Stimulated activated CD8-positive, alpha-beta memory T cell treated with anti-CD3 and anti-CD28 coated beads, Interleukin-12 subunit alpha, Interleukin-12 subunit beta, amount 100 ng/mL, for 24 hours (primary cell): Measurements from ENCODE around the gene FSTL5.

Experiments
- DNase-seq: peaks from one replicate; pipeline ENCODE4 v3.0.0-alpha.2; 2020; ENCODE audit errors: extremely low read depth

The FSTL5 gene

DNA sequence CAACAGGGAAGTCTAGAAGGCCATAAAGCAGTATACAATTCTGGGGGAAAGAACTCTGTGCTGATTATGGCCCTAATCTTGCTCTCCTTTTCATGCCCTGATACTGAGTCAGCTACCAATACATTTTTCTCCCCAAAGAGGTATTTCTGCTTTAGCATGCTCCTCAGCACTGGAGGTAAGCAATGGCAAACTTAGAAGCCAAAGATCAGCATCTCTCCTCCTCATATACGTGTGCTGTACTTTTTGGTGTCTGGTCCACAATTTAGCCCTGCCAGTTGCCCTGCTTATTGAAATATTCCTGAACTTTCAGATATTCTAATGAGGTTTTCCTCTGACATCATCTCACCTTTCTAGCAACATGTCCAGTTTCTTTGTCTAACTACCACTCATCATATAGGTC, 226.2 kb downstream of the FSTL5 start:
- no peak for DNase-seq

DNA sequence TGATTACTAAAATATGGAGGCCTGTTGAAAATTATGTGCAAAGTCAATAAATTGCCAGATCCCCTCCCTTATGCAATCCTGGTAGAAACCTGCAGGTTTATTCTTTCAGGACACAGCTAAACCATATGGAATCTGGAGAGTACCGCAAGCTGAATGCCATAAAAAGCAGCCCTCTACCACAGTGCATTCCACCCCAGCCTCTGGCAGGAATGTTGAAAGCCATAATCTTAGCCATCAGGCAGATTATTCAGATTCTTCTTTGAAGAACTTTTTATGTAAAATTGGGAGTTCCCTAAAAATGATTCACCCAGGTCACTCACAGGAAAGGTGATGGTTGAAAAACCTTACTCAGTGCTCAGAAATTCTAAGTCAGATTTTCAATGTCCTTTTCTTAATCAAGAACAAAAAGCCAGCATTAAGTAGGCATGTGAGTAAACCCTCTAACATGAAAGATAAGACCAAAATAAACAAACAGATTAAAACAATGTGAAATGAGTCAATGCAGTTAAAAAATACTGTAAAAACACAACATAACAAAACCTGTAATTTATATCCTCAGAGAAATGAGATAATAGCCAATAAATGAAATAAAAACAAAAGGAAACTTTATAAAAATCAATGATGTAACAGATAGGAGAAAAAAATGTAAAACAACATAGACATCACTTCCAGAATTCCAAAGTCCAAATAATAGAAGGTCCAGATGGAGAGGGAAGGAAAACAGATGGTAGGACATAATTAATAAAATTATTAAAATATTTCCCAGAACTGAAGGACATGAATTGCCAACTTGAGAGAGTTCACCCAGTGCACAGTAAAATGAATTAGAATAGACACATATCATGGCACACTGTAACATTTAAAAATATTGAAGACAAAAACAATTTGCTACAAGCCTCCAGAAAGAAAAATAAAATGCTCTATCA, 226.9 kb downstream of the FSTL5 start:
- no peak for DNase-seq

DNA sequence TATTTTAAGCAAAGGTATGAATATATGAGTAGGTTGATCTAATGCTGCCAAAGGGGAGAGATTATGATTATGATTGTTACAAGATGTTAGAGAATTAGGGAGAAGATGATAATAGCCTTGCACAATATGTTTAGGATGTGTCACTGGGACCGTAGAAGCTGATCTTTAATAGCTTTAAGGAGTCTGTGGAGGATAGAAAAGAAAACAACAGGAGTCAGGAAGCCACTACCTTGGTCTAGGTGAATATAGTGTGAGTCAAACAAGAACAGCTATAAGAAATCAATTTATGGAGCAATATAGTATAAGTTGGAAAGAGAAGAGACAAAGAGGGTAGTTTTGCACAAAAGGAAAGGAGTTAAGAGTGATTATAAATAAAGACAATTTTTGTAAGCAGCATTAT, 232.7 kb downstream of the FSTL5 start:
- no peak for DNase-seq

DNA sequence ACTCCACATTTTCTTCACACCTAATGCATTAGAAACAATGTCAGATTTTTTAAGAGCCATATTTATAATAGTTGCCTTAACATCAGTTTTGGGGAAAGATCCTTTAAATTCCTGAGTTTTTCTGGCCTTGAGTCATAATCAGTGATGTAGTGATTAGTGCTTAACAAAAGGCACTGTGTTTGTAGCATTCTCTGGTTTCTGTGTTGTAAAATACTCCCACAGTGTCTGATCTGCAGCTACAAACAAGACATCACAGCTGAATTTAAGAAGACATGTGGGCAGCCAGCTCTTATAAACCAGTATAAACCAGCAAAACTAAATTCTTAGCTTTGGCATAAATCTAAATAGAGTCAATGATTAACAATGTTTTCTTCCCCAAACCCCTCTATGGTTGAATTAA, 233.8 kb downstream of the FSTL5 start:
- no peak for DNase-seq

DNA sequence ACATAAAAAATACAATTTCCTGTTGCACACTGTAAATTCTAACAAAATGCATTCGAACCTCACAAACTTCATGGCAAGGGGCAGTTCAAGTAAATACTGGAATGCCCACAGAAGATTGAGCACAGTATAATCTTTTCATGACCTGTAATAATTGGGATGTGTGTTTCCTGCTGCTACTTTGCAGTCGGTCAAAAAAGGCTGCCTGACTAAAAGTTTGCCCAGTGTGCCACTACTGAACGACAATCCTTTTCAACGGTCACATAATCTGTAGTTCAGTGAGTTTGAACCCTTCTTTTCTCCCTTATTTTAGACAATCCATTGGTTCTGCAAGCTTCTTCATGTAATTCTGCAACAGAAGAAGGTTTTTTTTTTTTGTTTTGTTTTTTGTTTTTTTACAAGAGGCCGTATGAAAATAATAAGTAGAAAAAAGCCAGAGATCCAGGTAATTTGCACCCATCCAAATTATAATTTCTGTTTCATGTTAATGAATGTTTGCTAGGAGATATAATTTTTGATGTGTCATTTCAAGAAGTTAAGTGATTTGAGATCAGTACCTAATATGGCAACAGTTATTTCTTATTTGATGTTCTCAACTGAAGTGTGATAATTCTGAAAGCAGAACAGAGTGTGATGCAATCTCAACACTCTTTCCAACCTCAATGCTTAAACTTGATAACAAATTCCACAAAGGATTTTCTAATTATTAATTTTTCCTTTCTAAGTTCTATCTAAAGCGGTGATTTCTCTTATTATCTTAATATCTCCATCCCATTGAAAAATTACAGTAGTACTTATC, 237.6 kb downstream of the FSTL5 start:
- DNase-seq, result no peak

DNA sequence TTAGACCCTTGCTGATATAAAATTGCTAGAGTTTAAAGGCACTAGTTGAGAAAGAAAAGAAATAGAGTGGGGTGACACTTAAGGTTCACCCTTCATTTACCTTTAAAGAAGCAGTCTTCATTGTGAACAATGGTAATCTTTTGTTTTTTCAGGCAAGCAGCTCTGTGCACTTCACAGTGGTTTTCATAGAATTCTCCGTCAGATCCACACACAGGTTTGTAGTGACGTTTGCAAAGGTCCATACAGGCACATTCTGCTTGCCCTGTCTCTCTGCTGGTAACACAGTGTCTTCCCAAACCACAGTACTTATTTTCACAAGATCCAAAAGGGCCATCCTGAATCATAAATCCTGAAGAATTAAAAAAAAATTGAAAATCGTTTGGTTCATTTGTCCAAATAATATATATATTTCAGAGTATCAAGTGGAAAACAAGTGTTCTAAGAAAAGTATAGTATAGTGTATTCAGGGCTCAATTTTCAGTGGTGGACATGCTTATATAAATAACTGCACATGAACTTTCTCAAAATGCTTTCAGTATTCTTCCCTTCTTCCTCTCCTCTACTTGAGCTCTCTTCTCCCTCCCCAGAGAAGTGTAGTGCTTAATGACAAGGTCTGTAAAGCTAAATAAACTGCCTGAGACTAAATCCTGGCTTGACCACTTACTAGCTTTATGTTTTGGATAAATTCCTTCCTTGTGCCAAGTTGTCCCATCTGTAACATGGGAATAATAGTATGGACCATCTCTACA, 243.3 kb downstream of the FSTL5 start:
- no peak for DNase-seq

DNA sequence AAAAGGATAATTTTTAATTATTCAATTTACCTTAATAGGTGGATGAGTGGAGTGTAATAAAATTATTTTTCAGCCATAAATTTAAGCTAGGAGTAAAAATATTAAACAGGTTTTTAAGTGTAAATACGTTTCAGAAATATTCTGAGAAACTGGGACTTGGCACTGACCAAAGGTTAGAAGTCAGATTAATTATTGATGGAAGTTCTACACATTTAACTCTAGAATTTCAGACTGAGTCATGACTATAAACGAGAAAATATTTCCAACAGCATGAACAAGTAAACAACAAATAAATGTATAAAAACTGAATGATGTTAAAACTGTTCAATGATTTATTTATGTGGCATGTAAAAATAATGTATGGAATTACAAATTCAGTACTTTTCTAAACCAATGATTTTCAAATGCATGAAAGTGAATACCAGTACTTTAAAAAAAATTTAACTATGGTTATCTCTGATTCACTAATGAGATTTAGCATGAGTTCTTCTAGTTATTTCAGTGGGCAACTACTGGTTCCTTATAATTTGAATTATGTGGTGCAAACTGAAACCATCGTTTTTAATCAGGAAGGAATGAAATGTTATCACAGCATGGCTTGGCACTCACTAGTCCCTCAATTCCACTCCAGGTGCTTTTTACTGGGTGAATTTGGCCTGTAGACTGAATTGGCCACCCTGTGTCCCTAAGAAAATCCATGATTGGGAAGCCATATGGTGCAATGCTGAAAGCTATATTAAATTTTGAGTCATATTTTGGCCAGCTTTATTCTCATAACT, 244.2 kb downstream of the FSTL5 start:
- DNase-seq, result no peak

DNA sequence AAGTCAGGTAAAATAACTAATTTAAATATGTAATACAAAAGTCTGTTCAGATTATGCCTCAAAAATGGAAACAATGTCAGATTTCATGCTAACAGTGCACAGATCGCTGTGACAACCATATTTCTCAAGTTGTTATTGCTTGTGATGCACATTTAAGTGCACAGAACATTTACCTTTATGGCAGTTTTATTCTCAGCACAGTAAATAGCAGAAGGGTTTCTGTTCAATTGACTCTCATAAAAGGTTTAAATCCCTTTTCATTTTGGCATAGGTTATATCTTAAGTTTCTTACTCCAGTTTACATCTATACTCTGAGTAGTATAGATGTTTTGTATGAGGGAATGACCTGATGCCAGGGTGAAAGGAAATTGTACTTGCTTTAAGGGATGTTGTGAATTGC, 247.8 kb downstream of the FSTL5 start:
- DNase-seq, result no peak

DNA sequence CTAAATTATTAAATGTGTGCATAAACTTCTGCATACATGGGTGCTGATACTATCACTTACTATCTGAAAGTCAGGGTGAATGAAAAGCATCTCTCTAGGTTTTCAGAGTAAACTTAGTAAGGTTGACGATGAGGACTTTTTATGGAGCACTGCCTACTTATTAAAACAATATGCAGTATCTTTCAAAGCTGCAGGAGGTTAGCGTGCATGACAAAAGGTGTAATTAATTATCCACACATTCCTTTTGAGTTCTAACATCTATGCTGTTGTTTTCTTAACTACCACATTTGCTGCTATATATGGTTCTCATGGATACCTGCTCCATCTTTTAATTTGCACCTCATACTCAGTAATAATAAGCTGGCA, 256.2 kb downstream of the FSTL5 start:
- DNase-seq, result no peak

DNA sequence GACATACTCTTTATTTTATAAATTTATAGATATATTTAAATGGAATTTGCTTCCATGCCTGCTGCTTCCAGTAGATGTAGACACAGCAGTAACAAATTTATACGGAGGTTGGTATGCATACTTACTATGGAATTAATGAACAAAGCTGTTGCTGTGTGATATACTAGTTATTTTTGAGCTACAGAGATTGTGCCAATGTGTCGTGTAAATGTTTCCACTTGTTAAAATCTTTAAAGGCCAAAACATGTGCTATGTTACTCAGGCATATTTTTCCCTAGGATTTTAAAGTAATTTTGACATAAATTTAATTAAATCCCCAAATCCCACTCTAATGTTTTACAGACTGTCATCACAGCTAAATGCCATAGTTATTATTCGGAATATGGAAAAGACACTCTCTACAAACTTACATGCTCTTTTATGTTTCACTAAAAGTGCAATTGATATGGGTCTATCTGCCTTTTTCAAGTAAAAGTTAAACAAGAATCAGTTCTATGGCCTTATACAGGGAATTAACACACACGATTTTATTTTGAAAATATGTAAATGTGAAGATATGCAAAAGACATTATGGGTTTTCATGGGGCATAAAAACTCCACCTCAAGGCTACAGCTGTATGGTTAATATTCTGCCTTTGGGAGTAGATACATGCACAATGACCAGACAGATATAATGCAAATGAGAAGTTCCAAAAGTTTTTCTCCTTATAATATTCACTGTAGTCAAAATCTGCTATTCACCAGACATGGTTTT, 256.8 kb downstream of the FSTL5 start:
- DNase-seq, result no peak

DNA sequence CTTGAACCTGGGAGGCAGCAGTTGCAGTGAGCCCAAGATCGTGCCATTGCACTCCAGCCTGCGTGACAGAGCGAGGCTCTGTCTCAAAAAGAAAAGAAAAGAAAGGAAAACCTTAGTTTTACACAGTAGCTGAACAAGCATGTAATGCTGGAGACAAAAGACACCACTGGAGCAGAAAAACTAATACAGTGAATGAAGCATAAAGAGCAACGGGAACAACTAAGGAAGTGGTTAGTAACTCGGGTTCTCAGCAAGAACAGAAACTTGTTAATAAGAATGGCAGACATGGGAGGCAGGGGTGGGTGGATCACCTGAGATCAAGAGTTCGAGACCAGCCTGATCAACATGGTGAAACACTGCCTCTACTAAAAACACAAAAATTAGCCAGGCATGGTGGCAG, 263.7 kb downstream of the FSTL5 start:
- DNase-seq, result no peak

DNA sequence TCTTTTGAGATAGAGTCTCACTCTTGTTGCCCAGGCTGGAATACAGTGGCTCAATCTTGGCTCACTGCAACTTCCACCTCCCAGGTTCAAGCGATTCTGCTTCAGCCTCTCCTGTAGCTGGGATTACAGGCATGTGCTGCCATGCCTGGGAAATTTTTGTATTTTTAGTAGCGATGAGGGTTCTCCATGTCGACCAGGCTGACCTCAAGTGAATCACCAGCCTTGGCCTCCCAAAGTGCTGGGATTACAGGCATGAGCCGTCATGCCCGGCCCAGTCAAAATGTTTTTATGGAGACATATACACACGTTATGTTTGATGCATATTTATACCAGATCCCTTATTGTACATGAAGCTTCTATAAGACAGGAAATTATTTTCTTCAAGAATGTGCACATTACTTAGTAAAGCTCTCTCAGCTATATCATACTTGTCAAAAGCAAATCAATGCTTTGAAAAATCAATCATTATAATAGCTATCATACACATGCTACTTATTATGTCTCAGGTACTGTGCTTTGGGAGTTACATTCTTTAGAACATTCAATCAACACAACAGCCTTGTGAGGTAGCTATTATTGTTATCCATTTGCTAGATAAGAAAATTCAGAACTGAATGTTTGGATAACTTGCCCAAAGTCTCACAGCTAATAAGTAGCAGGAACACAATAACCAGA, 269.2 kb downstream of the FSTL5 start:
- DNase-seq, result no peak

DNA sequence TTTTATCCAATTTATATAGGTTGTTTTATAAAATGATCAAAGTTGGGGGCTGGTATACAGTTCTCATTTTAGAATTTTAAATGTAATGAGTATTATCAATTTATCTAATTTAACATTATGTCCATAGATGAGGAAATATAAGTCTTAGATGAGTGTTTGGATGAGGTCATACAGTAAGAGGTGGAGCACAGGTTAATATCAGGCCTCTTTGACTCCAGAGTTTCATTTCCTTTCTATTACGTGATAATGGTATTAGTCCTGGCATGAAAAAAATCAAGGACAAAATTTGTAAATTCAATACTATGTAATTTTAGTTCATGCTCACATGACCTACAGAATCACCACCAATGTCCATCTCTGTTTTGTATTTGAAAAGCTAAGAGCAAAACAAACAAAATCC, 269.8 kb downstream of the FSTL5 start:
- DNase-seq, result no peak

DNA sequence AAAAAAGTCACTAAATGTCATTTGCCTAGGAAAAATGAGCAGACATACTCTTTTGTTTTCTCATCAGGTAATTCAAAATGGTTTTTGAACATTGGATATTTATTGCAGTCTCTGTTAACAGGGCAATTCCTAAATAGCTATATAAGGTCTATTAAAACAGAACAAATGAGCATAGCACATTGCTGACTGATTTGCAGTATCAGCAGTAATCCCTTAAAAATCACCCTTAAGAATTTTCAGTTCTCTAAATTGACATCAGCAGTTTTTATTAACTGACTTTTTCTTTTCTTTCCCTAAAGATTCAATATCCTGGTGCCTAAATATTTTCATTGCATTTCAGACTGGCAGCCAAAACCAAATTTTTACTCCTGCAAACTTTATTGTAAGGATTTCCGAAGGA, 270.2 kb downstream of the FSTL5 start:
- DNase-seq, result no peak

DNA sequence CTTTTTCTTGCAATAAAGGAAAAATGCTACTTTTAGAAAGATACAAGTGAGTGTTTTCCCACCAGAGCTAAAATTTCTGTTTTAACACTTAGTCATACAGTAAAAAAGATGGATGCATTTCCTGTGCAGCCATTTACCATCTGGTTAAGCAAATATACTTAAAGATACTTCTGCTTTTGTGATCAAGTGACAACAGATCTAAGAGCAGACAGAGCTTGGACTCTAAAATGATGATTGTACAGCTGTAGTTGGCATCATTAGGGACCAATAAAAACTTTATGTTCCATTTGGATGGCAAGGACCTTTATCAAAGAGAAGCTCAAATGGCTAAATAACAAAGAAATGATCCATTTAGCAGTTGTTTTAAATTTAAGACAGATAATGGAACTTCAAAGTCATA, 270.8 kb downstream of the FSTL5 start:
- DNase-seq, result no peak

DNA sequence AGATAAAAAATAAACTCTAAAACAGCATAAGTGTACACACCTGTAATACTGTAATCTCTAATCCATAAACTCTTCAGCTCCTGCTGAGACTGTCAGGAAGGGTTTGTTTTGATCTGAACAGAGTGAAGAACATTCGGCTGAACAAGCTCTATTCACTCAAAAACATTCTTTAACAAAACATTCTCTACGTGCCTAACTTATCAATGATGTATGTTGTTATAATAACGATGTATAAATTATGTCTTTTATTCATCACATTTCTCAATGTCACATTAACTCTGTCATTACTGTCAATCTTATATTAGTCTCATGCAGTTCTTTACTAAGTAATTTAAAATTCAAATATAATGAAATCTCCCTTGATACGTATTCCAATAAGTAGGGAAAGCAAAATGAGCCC, 280.6 kb downstream of the FSTL5 start:
- no peak for DNase-seq

DNA sequence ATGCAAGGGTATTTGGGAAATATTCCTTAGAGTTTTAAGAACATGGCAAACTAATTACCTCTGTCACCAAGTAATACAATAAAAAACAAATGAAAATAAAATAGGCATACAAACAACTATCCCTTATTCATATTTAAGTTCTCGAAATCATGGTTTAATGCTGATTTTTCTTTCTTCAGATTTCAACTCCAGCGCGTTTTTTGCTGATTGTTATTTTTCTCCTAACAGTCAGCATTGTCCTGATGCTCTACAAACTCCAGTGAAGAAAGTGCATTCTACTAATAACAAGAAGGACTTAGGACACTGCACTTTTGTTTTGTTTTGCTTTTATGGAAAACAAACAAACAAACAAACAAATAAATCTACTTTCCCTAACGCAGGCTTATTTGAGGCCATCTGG, 282.4 kb downstream of the FSTL5 start:
- DNase-seq, result no peak

DNA sequence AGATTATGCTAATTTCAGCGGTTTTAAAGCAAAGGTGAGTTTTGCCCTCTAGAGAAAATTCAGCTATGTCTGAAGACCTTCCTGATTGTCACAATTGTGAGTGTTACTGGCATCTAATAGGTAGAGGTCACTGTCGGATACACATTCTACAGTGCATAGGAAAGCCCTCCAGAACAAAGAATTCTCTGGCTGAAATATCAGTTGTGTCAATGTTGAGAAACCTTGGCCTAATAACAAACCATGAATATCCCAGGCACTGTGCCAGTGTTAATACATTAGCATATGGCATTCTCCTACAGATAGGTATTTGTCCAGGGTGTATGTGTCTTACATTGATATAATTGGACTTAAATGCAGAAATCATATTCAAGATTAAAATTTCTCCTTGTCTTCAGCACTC, 294.3 kb downstream of the FSTL5 start:
- DNase-seq, result no peak

DNA sequence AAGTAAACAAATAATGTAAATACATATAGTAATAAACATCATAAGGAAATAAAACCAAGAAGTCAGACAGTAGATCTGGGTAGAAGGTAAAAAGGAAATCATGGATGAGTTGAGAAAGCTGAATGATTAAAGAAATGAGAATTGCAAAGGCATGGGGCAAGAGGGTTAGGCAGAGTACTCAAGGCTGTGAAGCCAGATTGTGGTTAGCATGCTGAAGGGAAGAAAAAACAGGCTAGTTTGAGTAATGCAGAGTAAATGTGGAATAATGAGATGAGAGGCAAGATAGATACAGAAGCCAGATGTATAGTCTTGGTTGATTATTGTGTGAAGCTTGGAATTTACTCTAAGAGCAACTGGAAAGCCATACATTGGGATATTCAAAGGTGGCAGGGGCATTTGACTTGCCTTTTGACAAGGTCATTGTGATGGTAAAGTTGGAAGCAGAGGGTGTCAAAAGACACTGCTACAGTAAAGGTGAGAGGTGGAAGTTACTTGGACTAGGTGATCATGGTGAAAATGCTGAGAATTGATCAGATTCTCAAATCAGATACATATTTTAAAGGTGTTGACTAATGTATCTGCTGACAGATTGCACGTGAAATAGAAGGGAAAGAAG, 307.0 kb downstream of the FSTL5 start:
- no peak for DNase-seq

DNA sequence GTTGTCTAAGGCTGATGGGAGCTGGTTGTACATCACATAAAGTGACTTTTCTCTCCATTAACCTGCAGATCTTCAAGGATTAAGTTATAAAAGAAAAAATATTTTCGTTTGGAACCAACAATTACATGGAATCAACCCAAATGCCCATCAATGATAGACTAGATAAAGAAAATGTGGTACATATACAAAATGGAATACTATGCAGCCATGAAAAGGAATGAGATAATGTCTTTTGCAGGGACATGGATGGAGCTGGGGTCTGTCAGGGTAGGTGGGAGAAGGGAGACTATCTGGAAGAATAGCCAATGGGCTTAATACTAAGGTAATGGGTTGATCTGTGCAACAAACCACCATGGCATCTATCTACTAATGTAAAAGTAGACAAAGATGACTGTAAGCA, 313.2 kb downstream of the FSTL5 start:
- DNase-seq, result no peak
